GM12892 (cell line): ENCODE measurements around the gene SNU13.
"Not testable (repeated sequence)": the region's sequence is repeated elsewhere in the genome, so short reads cannot be mapped to it uniquely, and the experiment has no call there.

ENCODE experiments used
- DNase-seq: peaks from one replicate; pipeline ENCODE4 v3.0.0; 2011; ENCODE audit not compliant: insufficient read length
- FAIRE-seq: peaks from 2 replicates; lab custom pipeline; 2011; peaks lifted over from hg19 to GRCh38; lab: Jason Lieb, UNC
- POLR2A ChIP-seq: IDR thresholded peaks from 2 replicates; pipeline ENCODE4 v1.6.1; 2011; ENCODE audit warnings: low read depth, low read length, control low read depth
- POLR2AphosphoS5 ChIP-seq: IDR thresholded peaks from 2 replicates; pipeline ENCODE4 v1.6.1; 2011; ENCODE audit warnings: low read depth, low read length, control low read depth
- TAF1 ChIP-seq: IDR thresholded peaks from 2 replicates; pipeline ENCODE4 v1.6.1; 2011; ENCODE audit warnings: low read depth, mild to moderate bottlenecking, control low read depth, low read length, borderline replicate concordance

SNU13 gene

DNA sequence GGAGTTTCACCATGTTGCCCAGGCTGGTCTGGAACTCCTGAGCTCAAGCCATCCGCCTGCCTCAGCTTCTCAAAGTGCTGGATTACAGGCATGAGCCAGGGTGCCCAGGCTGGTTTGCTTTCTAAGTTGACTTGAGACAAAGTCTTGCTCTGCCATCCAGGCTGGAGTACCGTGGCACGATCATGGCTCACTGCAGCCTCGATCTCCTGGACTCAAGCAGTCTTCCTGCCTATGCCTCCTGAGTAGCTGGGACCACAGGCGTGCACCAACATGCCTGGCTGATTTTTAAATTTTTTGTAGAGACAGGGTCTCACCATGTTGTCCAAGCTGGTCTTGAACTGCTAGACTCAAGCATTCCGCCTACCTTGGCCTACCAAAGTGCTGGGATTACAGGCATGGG is 31.0 kb downstream of the SNU13 start:
- TF ChIP-seq POLR2AphosphoS5, result no peak
- no peak for TF ChIP-seq TAF1
- TF ChIP-seq POLR2A, result no peak
- FAIRE-seq, result no peak
- DNase-seq, result no peak

GRCh38 chr22:41656556-41656955 is 32.1 kb downstream of the SNU13 start:
- FAIRE-seq (no peak), DNase-seq (no peak)
- TF ChIP-seq POLR2A (no peak), POLR2AphosphoS5 (no peak), TAF1 (no peak)

- DNase-seq (no peak), FAIRE-seq (no peak)
- TF ChIP-seq POLR2A (no peak), TAF1 (no peak), POLR2AphosphoS5 (no peak)
Measured at GRCh38 chr22:41654322-41654721, 34.3 kb downstream of the SNU13 start.

DNA sequence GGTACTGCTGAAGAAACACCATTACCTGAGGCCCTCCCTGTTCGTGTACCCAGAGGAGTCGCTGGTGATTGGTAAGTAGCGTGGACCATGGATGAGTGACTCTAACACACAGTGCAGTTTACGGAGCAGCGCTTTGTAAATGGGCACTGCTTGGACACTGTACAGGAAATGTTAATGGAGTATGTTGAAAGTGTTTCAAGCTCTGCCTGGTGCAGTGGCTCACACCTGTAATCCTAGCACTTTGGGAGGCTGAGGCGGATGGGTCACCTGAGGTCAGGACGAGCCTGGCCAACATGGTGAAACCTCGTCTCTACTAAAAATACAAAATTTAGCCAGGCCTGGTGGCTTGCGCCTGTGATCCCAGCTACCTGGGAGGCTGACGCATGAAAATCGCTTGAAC is 37.8 kb downstream of the SNU13 start:
- DNase-seq (no peak), FAIRE-seq (no peak)
- TF ChIP-seq POLR2AphosphoS5 (no peak), TAF1 (no peak), POLR2A (no peak)

GRCh38 chr22:41650229-41650628 is 38.4 kb downstream of the SNU13 start:
- no peak for FAIRE-seq
- DNase-seq, result no peak
- TF ChIP-seq POLR2A (no peak), TAF1 (no peak), POLR2AphosphoS5 (no peak)

- DNase-seq (no peak), FAIRE-seq (no peak)
- TF ChIP-seq TAF1 (no peak), POLR2A (no peak), POLR2AphosphoS5 (no peak)
Measured at GRCh38 chr22:41648432-41648831, 40.2 kb downstream of the SNU13 start.

GRCh38 chr22:41647771-41648170 is 40.9 kb downstream of the SNU13 start:
- no peak for DNase-seq
- no peak for FAIRE-seq
- no peak for TF ChIP-seq TAF1
- no peak for TF ChIP-seq POLR2AphosphoS5
- no peak for TF ChIP-seq POLR2A

GRCh38 chr22:41642331-41643110 is 46.1 kb downstream of the SNU13 start:
- FAIRE-seq, result no peak

DNA sequence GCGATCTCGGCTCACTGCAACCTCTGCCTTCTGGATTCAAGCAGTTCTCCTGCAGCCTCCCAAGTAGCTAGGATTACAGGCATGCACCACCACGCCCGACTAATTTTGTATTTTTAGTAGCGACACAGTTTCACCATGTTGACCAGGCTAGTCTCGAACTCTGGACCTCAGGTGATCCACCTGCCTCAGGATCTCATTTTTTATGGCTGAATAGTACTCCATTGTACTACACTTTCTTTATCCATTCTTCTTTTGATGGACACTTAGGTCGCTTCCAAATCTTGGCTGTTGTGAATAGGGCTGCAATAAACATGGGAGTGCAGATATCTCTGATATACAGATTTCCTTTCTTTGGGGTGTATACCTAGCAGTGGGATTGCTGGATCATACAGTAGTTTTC is 46.8 kb downstream of the SNU13 start:
- TF ChIP-seq POLR2AphosphoS5 (no peak), TAF1 (no peak), POLR2A (no peak)
- DNase-seq (no peak), FAIRE-seq (no peak)

More at GRCh38 chr22:41642331-41643110, 46.1 kb downstream of the SNU13 start:
- TF ChIP-seq TAF1 (no peak), POLR2A (no peak), POLR2AphosphoS5 (no peak)
- DNase-seq, result no peak

GRCh38 chr22:41638748-41639147 is 49.9 kb downstream of the SNU13 start:
- FAIRE-seq (no peak), DNase-seq (no peak)
- TF ChIP-seq POLR2AphosphoS5 (no peak), POLR2A (no peak), TAF1 (no peak)

GRCh38 chr22:41638124-41638523 is 50.5 kb downstream of the SNU13 start:
- DNase-seq (no peak), FAIRE-seq (no peak)
- TF ChIP-seq TAF1 (no peak), POLR2A (no peak), POLR2AphosphoS5 (no peak)

DNA sequence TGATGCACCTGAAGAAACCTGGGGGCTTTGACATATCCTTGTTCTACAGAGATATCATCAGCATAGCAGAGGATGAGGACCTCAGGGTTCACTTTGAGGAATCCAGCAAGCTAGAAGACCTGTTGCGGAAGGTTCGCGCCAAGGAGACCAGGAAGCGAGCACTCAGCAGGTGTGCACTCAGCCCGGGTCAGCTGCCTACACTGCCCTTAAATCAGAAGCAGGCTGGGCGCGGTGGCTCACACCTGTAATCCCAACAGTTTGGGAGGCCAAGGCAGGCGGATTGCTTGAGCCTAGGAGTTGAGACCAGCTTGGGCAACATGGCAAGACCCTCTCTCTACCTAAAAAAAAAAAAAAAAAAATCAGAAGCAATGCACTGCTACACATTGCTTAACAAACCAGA is 51.0 kb downstream of the SNU13 start:
- FAIRE-seq, DNase-seq: not testable (repeated sequence)

DNA sequence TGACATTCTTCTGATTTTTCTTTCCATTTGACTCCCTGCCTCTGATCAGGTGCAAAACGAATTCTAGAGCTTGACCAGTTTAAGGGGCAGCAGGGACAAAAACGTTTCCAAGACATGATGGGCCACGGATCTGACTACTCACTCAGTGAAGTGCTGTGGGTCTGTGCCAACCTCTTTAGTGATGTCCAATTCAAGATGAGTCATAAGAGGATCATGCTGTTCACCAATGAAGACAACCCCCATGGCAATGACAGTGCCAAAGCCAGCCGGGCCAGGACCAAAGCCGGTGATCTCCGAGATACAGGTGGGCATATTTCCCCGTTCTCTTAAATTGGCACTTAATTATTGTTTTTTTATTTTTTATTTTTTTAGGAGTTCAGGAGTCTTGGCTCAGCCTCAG is 52.2 kb downstream of the SNU13 start:
- FAIRE-seq (no peak), DNase-seq (no peak)
- no peak for TF ChIP-seq POLR2AphosphoS5
- no peak for TF ChIP-seq POLR2A
- TF ChIP-seq TAF1, result no peak

DNA sequence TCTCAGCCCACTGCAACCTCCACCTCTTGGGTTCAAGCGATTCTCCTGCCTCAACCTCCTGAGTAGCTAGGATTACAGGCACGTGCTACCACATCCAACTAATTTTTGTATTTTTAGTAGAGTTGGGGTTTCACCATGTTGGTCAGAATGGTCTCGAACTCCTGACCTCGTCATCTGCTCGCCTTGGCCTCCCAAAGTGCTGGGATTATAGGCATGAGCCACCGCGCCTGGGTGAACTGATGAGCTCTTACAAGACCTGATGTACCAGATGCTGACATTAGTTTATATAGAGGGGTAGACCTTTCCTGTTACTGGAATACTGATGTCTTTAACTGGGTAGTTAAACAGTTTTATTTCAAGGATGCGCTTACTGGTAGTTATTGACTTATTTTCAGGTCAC is 54.1 kb downstream of the SNU13 start:
- not testable (repeated sequence) for DNase-seq, FAIRE-seq

DNA sequence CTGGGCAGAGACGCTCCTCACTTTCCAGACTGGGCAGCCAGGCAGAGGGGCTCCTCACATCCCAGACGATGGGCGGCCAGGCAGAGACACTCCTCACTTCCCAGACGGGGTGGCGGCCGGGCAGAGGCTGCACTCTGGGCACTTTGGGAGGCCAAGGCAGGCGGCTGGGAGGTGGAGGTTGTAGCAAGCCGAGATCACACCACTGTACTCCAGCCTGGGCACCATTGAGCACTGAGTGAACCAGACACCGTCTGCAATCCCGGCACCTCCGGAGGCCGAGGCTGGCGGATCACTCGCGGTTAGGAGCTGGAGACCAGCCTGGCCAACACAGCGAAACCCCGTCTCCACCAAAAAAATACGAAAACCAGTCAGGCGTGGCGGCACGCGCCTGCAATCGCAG is 57.1 kb downstream of the SNU13 start:
- not testable (repeated sequence) for DNase-seq, FAIRE-seq

- not testable (repeated sequence) for FAIRE-seq, DNase-seq
Measured at GRCh38 chr22:41631115-41631514, 57.6 kb downstream of the SNU13 start.
